GM12873 (cell line): ENCODE measurements around the gene CTDSP2.

Experiments used
- TF ChIP-seq, protein P1 (sequence below): IDR thresholded peaks from 2 replicates; pipeline ENCODE4 v1.5.1; 2012; ENCODE audit warnings: low read depth, mild to moderate bottlenecking, moderate library complexity, low read length, control low read depth; ENCODE audit not compliant: insufficient read depth; ENCODE audit errors: missing control alignments

The CTDSP2 gene, protein sequence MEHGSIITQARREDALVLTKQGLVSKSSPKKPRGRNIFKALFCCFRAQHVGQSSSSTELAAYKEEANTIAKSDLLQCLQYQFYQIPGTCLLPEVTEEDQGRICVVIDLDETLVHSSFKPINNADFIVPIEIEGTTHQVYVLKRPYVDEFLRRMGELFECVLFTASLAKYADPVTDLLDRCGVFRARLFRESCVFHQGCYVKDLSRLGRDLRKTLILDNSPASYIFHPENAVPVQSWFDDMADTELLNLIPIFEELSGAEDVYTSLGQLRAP

DNA sequence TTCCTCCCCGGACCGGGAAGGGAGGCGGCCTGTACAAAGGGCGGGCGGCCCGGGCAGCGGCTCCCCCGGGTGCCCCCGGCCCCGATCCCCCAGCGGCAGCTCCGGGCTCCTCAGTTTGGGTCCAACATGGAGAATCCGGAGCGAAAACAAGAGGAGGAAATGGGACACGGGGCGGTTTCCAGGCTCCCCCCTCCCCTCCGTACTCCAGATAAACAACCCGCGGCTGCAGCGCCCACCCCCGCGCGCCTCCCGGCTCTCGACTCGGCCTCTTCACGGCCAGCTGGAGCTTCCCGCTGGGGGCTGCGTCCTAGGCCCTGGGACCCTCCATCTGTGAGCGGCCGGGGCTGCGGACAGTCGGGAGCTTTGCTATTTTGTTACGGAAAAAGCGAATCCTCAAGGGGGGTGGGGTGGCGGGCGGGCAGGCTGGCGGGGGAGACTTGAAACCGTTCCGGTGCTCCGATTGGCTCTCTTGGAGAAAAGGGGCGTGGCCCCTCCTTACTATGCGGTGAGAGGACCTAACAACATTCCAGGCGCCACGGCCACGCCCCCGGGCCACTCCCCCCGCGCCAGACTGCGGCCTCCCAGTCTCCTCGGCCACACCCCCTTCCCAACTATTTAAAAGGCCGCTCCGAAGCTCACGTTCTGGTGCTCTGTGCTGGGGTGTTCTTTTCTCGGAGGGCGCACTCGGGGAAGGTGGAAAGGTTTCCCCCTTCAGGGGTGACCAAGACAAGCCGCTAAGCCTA, at the start of gene CTDSP2:
Gene CTDSP2, minus strand, starts transcription at position 153 of the 743 bp plus-strand sequence. CDS start 294 bp downstream, outside the sequence.
- TF ChIP-seq, protein P1, sequence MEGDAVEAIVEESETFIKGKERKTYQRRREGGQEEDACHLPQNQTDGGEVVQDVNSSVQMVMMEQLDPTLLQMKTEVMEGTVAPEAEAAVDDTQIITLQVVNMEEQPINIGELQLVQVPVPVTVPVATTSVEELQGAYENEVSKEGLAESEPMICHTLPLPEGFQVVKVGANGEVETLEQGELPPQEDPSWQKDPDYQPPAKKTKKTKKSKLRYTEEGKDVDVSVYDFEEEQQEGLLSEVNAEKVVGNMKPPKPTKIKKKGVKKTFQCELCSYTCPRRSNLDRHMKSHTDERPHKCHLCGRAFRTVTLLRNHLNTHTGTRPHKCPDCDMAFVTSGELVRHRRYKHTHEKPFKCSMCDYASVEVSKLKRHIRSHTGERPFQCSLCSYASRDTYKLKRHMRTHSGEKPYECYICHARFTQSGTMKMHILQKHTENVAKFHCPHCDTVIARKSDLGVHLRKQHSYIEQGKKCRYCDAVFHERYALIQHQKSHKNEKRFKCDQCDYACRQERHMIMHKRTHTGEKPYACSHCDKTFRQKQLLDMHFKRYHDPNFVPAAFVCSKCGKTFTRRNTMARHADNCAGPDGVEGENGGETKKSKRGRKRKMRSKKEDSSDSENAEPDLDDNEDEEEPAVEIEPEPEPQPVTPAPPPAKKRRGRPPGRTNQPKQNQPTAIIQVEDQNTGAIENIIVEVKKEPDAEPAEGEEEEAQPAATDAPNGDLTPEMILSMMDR, result no peak

DNA sequence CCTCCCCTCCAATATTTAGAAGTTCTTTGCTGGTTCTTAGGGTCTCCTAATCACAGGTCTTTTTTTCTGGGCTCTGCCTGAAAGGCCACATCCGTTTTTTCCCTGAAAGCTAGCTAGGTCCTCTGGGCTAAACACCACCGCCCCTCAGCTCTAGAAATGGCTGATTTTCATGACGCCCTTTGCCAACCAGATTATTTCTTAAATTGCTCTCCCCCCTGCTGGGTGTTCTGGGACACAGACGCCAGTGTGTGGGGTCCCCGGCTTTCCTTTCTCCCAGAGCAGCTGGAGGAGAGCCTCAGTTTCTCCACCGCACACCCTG, 49.5 kb upstream of the CTDSP2 start:
- TF ChIP-seq, protein P1, result no peak

DNA sequence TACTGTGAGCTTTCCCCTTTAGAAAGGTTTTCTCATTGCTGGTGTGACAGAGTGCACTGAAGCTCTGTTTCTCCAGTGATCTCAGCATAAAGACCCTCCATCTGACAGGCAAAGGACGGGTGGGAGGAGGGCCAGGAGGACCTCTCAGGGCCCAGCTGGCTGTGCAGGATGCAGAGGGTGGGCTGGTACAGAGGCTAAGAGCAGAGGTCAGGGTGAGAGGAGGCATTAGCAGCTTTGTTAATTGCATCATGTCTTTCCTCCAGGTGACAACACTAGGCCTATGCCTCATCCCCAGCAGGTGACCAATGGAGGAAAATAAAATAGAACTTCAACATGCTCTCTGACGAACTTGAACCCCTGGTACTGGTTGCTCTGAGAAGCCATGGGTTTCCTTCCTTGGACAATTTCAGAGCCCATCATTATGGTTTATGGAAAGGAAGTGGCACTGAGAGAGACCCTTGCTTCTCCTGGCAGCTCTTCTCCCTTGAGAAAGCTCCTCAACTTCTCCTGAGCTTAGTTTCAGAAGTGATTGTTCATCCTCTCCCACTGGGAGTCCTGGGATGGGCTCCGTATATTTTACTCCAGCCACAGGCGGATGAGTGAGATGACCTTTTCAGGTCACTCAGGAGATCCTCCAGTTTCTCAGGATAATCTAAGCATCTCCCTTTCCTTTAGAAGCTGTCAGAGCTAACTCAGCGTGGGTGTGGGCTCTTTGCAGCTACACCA, 49.0 kb upstream of the CTDSP2 start:
- TF ChIP-seq, protein P1, result no peak

DNA sequence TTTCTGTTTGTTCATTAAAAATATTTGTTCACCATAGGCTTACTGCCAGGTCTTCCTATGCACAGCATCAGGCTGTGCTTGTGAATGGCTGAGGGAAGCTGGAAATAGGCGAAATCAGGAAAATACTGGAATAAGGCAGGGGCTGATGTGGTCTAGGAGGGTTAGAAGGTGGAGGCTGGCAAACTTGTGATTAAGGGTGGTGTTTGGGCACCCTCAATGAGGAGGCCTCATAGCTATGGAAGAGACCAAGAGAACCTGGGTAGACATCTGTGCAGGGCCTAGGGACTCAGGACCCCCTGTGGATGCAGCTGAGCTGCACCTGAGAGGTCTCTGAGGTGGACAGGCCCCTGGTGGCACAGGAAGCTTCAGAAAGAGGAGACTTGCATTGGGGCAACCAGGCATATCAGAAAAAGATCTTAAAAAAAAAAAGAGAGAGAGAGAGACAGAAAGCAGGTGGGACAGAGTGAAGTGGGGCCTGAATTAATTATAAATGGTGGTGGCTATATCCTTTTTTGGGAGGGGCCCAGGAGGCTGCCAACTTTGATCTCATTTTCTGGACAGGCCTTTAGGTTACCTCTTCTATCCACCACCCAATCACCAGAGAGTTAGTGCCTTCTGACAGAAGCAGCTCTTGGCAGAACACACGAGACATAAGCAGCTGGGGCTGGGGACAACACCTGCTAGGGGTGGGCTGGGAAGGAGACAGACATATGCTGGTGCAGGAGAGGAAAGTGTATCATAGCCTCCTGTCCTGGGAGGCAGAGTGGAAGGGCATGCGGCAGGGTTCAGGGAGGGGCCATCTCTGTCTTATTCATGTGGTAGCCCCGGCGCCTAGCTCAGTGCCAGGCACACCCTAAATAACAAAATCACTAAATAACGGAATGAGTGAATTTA, 48.1 kb upstream of the CTDSP2 start:
- TF ChIP-seq, protein P1, result no peak

DNA sequence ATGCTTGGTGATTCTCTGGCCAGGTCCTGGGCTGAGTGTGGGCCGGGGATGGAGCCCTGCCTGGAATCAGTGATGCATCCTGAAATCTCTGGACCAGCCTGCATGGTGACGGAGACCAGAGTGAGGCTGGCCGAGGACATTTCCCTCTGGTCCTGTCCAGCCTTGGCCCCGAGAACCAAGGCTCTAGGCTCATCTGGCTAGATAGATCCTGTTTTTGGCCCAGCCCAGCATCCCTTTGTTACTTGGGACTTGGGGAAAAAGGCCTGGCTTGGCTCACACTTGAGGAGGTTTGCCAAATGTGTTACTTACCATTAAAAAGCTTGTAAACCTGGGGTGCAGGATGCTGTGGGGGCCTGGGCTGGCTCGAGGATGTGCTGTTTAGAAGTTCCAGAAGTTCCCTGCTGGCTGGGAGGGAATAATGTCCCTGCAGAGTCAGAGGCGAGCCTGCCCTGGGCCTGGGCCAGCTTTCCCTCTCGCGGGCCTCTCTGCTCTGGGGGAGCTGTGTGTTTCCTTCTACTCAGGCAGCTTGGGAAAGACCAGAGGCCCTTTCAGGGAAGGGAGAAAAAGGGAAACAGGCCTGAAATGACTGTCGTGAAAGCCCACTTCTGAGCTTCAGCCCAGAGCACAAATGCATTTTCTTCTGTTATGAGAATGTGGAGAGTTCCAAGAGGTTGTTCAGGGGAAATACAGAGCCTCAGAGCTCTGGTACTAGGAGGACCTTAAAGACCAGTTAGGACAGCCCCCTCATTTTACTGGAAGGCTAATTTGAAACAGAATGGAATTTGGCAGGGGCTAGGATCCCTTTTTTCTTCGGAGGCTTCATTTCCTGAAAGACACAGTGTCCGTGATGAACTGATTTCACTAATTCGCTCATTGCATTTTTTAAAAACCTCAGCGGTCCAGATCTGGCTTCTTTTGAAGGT, 47.2 kb upstream of the CTDSP2 start:
- TF ChIP-seq, protein P1, result no peak

DNA sequence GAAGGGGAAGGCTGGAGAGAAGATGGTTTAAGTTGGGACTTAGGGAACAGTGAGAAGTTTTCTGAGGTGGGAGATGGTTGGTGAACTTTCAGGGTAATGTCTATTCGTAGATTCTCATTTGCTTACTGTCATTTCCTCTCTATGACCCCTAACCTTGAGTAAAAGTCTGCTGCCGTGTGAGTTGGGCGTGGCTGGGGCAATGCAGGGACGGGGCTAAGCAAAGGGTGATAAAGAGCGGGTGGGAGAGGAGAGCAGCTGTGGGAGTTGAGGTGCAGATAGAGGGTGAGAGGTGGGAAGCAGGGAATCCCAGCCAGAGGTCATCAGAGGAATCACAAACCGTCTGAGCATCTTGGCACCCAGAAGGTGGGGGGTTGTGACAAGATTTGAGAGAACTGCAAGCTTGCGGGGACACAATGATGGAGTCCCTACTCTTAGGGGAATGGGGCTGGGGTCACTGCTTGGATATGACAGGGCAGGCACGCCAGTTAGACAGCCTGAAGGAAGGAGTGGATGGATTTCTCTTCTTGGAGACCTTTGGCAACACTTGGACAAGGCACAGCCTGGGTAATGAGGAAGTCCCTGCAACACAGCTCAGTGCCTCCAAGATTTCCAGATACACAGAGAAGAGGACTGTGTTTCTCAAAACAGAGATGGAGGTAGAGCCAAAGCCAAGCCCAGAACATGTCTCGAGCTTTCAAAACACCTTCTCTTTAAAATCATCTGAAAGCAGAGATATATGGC, 45.9 kb upstream of the CTDSP2 start:
- TF ChIP-seq, protein P1, result no peak
